KG1 (cell line): Measurements from ENCODE around the gene CHST14.

Source experiments
- DNase-seq: peaks from one replicate; lab custom pipeline; 2025; lab: John Stamatoyannopoulos, UW

The CHST14 gene

GRCh38 chr15:40489274-40490175 lies 18.7 kb downstream of the CHST14 start:
- DNase-seq, result no peak

- no peak for DNase-seq
Measured at GRCh38 chr15:40493089-40493840, 22.5 kb downstream of the CHST14 start.

GRCh38 chr15:40495516-40495915 lies 24.7 kb downstream of the CHST14 start:
- DNase-seq, result no peak

GRCh38 chr15:40498418-40498817 lies 27.6 kb downstream of the CHST14 start:
- DNase-seq, result no peak

GRCh38 chr15:40498891-40499290 lies 28.1 kb downstream of the CHST14 start:
- DNase-seq, result no peak

GRCh38 chr15:40499931-40500330 lies 29.1 kb downstream of the CHST14 start:
- no peak for DNase-seq

GRCh38 chr15:40500568-40501330 lies 30.0 kb downstream of the CHST14 start:
- no peak for DNase-seq

- DNase-seq, result no peak
Measured at GRCh38 chr15:40501487-40501886, 30.7 kb downstream of the CHST14 start.

GRCh38 chr15:40506964-40507571 lies 36.3 kb downstream of the CHST14 start:
- peak; percentile 35 for DNase-seq

GRCh38 chr15:40508216-40508615 lies 37.4 kb downstream of the CHST14 start:
- no peak for DNase-seq

GRCh38 chr15:40510201-40510600 lies 39.4 kb downstream of the CHST14 start:
- DNase-seq, result no peak

GRCh38 chr15:40511093-40511471 lies 40.3 kb downstream of the CHST14 start:
- no peak for DNase-seq

GRCh38 chr15:40511472-40512133 lies 40.8 kb downstream of the CHST14 start:
- DNase-seq, result no peak

GRCh38 chr15:40512440-40512839 lies 41.7 kb downstream of the CHST14 start:
- DNase-seq, result no peak

- no peak for DNase-seq
Measured at GRCh38 chr15:40513609-40514008, 42.8 kb downstream of the CHST14 start.

- DNase-seq, result no peak
Measured at GRCh38 chr15:40516322-40516721, 45.5 kb downstream of the CHST14 start.
